Prostate gland (tissue), 2 donors: ENCODE data around the gene THSD4. TPM values are rescaled to one million over a fixed set of nuclear protein-coding genes. Genes with fewer than 3 reads are reported as not detected.

Source experiments
- DNase-seq: peaks from one replicate; pipeline ENCODE4 v3.0.0-alpha.2; 2019; ENCODE audit warnings: low spot score
- H3K27ac ChIP-seq, 2 donors: fragments of 200-600 bp; sonication (generic); 2 replicates each; pipeline ENCODE4 v1.5.1; 2017 to 2019
- H3K27me3 ChIP-seq: fragments of 200-600 bp; sonication (generic); replicated peaks from 2 replicates; pipeline ENCODE4 v1.5.1; 2019; ENCODE audit not compliant: insufficient read depth
- H3K36me3 ChIP-seq, 2 donors: fragments of 200-600 bp; sonication (generic); 1 replicate in 1 of 2; 2 replicates in 1 of 2; pipeline versions ENCODE4 v1.5.1 to v1.8.1; 2017 to 2019
- H3K4me1 ChIP-seq: fragments of 200-600 bp; sonication (generic); replicated peaks from 2 replicates; pipeline ENCODE4 v1.5.1; 2019
- H3K4me3 ChIP-seq, 2 donors: fragments of 200-600 bp; sonication (generic); 2 replicates each; pipeline ENCODE4 v1.5.1; 2017 to 2019
- H3K9me3 ChIP-seq: fragments of 200-600 bp; sonication (generic); 2 replicates; pipeline ENCODE4 v1.5.1; 2017
- CTCF ChIP-seq, 4 experiments: fragments of 200-600 bp in 2 of 4; fragments of 450-650 bp in 2 of 4; sonication (generic) in 2 of 4; IDR thresholded peaks; 1 replicate in 3 of 4; 2 replicates in 1 of 4; pipeline ENCODE4 v1.5.1; 2016 to 2019; ENCODE audit warnings: antibody characterized with exemption in 4 of 4, mild to moderate bottlenecking in 2 of 4, moderate library complexity in 2 of 4
- POLR2A ChIP-seq: fragments of 450-650 bp; IDR thresholded peaks from one replicate; pipeline ENCODE4 v1.6.1; 2016; ENCODE audit warnings: antibody characterized with exemption, mild to moderate bottlenecking
- POLR2AphosphoS5 ChIP-seq: sonication (generic); formaldehyde crosslinking; IDR thresholded peaks from one replicate; pipeline ENCODE4 v1.6.1; 2017; ENCODE audit warnings: antibody characterized with exemption
- WGBS: methylation state at CpG from one replicate; pipeline ENCODE4 v1.1.5; 2018; 5-methylcytosine and 5-hydroxymethylcytosine counted together
- intact Hi-C: fragments of 100-400 bp; cut with DNase I; formaldehyde crosslinking; loops from one replicate; pipeline ENCODE4 v1.14.2; 2022
- total RNA-seq, 2 donors: library from RNA; depleted of rRNA; stranded (reverse); fragments of >200 nt; gene quantifications; one replicate each; pipeline ENCODE4 v1.1.0, GENCODE V29; 2016

THSD4 gene
- total RNA-seq, 2 donors from 2014 or later = 84.1 to 223 TPM

DNA sequence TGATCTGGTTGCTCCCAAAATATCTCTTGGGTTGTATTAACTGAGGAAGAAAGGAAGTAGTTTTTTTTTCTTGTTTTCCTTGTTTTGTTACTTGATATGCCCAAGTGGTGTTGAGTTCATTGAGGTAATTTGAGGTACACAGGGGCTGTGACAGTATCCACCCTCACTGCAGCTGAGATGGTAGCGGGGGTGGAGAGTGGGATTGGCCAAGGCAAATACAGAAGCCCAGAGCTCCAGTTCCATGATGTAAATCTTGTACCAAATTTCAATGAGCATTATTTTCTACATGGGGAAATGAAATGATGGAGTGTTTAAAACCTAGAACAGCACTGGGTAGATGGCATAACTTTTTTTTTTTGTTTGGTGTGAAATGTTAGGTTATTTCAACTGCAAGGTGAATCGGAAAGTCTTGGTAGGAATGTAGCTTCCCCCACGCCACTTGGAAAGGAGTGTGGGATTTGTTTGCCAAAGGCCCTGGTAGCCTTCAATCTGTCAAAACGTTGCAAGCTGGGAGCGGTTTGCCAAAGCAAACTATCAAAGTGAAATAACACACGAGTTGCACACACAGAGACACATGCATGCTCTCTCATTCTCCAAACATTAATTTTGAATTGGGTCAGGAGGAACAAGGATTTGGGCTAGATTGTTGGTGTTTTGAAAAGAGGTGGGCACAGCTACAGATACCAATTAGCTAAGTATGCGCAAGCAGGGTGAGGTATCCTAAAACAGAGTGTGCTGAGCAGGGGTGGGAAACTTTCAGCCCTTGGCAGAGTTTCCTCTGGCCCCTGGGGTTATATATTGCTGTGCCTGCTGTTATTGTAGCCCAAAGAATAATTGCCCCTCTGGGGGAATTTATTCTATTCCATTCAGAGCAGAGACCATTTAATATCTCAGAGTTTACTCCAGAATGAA, 34.6 kb downstream of the THSD4 start:
- peak; percentile 72 for TF ChIP-seq POLR2AphosphoS5
- no peak for TF ChIP-seq CTCF (IDR thresholded peaks at IDR 0.05)
- TF ChIP-seq POLR2A = no peak
- intact Hi-C loops = no loop called here
- H3K27me3 ChIP-seq = no peaks in the 10 kb centered on the region
- no peaks in the 10 kb centered on the region for H3K9me3 ChIP-seq
- H3K27ac ChIP-seq = peak overlapping the region; percentile 38 to 67
- H3K4me3 ChIP-seq = no peak overlapping the region
- 38% methylated on average over 7 of the region's 7 CpGs for WGBS
- peaks cover 21% of the 10 kb centered on the region for H3K4me1 ChIP-seq
- no peaks in the 10 kb centered on the region for H3K36me3 ChIP-seq
- DNase-seq = peak; percentile 65

GRCh38 chr15:71151081-71151480, 35.8 kb downstream of the THSD4 start:
- intact Hi-C loops = no loop called here
- TF ChIP-seq POLR2AphosphoS5 (no peak), POLR2A (no peak)
- Histone ChIP-seq H3K27me3 (no peaks in the 10 kb centered on the region), H3K4me3 (no peak overlapping the region), H3K36me3 (no peaks in the 10 kb centered on the region), H3K9me3 (no peaks in the 10 kb centered on the region), H3K4me1 (peaks cover 21% of the 10 kb centered on the region), H3K27ac (peak overlapping the region in 1 of 2 donors; percentile 44)
- DNase-seq = no peak
- 37% methylated on average over 2 of the region's 2 CpGs for WGBS

GRCh38 chr15:71152542-71152941, 37.3 kb downstream of the THSD4 start:
- intact Hi-C loops = no loop called here

GRCh38 chr15:71153823-71154524, 38.7 kb downstream of the THSD4 start:
- no peaks in the 10 kb centered on the region for H3K27me3 ChIP-seq
- no peak for DNase-seq
- no peak overlapping the region for H3K4me3 ChIP-seq
- H3K27ac ChIP-seq = no peak overlapping the region
- peaks cover 17% of the 10 kb centered on the region for H3K4me1 ChIP-seq
- no peak for TF ChIP-seq POLR2AphosphoS5
- TF ChIP-seq CTCF (IDR thresholded peaks at IDR 0.05) = no peak
- TF ChIP-seq POLR2A = no peak
- intact Hi-C loops = no loop called here
- H3K9me3 ChIP-seq = no peaks in the 10 kb centered on the region
- no peaks in the 10 kb centered on the region for H3K36me3 ChIP-seq
- 77% methylated on average over 8 of the region's 8 CpGs for WGBS

More at GRCh38 chr15:71152542-71152941, 37.3 kb downstream of the THSD4 start:
- Histone ChIP-seq H3K36me3 (no peaks in the 10 kb centered on the region), H3K4me1 (peaks cover 21% of the 10 kb centered on the region), H3K9me3 (no peaks in the 10 kb centered on the region), H3K4me3 (no peak overlapping the region), H3K27me3 (no peaks in the 10 kb centered on the region), H3K27ac (no peak overlapping the region)
- TF ChIP-seq CTCF (IDR thresholded peaks at IDR 0.05) (no peak), POLR2AphosphoS5 (no peak)
- 74% methylated on average over 7 of the region's 7 CpGs for WGBS
- DNase-seq = no peak

DNA sequence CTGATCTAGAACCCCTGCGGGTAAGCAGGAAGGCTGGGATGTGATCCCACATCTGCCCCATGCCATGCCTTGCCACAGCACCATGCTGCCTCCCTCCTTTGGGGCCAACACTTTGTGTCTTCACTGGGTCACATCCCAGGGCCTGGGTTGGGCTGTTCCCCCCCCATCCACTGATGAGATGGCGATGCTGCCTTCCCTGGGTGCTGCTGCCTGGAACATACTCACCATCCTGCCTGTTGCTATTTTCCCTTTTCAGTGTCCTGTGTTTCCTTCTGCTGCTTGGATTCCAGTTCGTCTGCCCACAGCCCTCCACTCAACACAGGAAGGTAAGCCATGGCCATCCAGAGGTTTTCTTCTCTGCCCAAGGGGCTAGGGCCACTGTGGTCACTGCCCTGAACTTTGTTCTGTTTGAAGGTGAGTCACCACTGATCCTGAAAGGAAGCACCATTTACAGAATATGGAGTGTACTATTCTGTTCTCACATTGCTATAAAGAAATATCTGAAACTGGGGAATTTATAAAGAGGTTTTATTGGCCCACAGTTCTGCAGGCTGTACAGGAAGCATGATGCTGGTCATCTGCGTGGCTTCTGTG, 39.4 kb downstream of the THSD4 start:
- intact Hi-C loops = no loop called here
- WGBS = 88% methylated on average over 4 of the region's 4 CpGs

More for the DNA sequence above, 39.4 kb downstream of the THSD4 start:
- H3K4me1 ChIP-seq = peaks cover 17% of the 10 kb centered on the region
- no peak for DNase-seq
- H3K9me3 ChIP-seq = no peaks in the 10 kb centered on the region
- H3K27ac ChIP-seq = no peak overlapping the region
- no peaks in the 10 kb centered on the region for H3K36me3 ChIP-seq
- TF ChIP-seq POLR2A (no peak), CTCF (IDR thresholded peaks at IDR 0.05) (no peak), POLR2AphosphoS5 (no peak)
- no peaks in the 10 kb centered on the region for H3K27me3 ChIP-seq
- no peak overlapping the region for H3K4me3 ChIP-seq
